AG20443 (cell line): ENCODE results near the gene FANCC.
A peak's percentile ranks its signal among the peaks of the same experiment; 100 is the strongest.

ENCODE experiments used
- DNase-seq: peaks from one replicate; pipeline ENCODE4 v3.0.0; 2012; ENCODE audit warnings: low spot score, mixed read lengths

Gene FANCC

GRCh38 chr9:95085036-95085770 is 232.3 kb downstream of the FANCC start:
- DNase-seq: no peak

GRCh38 chr9:95084254-95084934 is 233.1 kb downstream of the FANCC start:
- no peak for DNase-seq

DNA sequence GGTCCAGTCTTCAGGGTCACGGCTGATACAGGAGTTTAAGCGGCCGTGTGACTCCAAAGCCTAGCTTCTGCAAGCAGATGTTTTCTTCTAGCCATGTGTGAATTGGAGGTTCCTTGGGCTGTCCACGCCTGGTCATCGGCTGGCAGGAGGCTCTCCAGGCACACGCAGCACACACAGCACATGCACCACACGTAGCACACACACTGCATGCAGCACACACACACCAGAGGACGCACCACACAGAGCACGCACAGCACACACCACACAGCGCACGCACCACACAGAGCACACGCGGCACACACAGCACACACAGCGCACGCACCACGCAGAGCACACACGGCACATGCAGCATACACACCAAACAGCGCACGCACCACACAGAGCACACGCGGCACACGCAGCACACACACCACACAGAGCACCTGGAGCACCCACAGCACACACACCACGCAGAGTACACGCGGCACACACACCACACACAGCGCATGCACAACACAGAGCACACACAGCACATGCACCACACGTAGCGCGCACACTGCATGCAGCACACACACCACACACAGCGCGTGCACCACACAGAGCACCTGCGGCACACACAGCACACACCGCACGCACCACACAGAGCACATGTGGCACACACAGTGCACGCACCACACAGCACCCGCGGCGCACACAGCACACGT is 234.3 kb downstream of the FANCC start:
- no peak for DNase-seq

- no peak for DNase-seq
These were observed 235.0 kb downstream of the FANCC start for GRCh38 chr9:95082401-95083084.

- DNase-seq: no peak
These were observed 235.5 kb downstream of the FANCC start for GRCh38 chr9:95081998-95082397.

DNA sequence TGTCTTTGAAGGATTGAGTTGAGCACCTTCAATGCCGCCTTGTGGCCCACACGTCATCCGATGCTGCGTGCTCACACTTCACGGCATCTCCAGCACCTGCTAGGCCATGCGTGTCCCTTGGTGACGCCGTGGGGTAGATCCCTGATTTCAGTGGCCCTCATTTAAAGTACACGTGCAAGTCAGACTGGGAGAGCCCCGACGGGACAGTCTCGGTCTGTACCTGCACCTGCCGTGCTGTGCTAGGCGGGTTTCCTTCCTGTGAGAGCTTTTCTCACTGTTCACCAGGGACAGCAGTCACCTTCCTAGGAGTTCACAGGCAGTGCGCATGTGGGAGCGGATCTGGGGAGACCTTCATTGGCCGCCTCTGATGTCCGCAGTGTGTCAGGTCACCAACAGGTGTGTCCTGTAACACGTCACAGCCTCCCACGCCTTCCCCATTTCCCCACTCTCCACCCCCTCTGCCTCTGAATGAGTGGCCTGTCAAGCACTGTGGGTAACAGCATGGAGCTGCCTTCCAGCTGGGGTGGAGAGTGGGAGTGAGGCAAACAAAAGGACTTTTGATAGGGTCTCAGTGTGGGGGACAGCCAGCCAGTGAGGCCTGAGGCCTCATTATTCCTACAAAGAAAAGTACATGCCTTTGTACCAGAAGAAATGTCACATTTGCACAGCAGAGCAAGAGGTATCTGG is 236.4 kb downstream of the FANCC start:
- no peak for DNase-seq

GRCh38 chr9:95079461-95079860 is 238.0 kb downstream of the FANCC start:
- no peak for DNase-seq

DNA sequence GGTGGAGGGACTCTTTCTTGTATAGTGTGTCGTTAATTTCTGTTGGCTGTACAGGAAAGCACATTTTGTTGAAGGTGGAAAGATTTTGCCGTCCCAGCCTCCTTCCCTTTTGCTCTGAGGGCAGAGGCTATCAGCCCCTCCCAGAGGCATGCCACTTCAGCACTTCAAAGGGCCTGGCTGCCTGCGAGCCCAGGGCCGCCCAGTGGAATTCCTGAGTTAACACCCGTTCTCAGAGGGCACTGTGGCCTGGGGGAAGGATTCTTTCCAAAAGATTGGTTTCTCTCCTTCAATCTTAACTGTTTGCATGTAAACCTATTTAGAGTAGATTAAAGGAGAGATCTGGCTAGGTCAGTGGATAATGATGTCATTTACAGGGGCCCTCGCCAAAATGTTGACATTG is 238.6 kb downstream of the FANCC start:
- DNase-seq: no peak

GRCh38 chr9:95078511-95078910 is 239.0 kb downstream of the FANCC start:
- no peak for DNase-seq

DNA sequence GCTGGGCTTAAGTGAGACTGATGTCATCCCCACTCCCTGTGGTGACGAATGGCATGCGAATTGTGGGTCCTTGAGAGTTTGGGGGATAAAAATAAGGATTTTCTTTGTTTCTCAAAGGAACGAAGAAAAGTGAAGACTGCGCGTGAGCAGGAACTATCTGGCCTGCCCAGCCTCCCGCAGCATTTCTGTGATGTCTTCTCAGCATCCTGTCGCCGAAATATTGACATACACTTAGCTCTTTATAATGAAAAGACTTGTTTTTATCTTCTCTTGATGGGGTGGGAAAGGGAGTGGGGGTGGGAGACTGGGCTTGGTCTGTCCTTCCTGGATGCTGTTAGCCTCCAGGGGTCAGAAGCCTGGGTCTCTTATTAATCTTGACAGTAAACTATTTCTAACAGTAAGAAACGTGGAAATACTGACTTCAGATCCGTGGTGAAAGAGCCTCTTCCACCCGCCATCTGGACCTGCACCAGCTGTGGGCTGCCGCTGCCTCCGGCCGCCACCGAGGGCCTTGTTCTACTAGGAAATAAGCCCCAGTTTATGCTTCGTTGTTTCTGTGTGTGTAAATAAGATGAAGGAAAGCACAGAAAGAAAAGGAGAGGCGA is 239.6 kb downstream of the FANCC start:
- no peak for DNase-seq

DNA sequence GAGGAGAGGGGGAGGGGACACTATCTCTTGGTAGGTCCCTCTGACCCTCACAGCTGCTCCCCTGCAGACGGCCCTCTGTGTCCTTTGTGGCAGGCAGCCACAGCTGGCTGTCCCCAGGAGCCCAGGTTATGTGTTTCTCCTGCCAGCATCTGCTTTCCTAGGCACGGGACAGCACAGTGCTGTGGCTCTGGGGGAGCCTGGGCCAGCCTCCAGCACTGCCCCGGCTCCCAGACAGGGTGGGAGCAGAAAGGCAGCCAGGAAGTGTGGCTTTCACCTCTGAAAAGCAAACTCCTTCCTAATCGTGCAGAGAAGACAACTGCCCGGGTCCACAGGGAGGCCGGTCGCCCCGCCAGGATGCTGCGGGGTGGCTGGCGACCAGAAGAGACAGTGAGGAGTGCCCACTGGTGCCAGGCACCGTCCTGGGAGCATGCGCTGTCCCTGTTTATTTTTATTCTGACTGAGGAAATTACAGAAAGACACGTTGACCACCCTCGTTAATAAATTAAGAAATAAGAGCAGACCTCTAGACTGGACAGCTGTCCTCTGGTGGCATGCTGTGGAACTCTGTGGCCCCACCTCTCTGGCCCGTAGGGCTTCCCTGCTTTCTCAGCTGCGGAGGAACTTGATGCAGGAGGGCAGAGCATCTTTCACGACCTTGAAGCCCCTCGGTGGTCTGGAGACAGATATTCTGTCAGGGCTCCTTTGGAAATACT is 240.3 kb downstream of the FANCC start:
- DNase-seq: no peak

DNA sequence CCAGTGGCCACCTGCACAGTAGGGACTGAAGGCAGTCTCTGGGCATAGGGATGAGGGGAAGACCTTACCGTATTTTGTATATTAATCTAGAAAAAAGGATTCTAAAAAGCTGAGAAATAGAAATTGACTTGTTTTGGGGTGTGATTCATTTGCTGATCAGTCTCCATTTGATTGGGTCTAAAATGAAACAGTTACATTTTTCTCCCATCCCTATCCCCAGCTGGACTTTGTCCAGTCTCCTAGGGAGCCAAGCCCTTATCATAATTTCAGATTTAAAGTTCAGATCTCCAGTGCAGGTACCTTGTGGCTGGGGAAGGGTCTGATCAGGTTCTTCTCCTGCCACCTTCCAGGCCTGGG is 240.8 kb downstream of the FANCC start:
- no peak for DNase-seq

- DNase-seq: no peak
These were observed 241.8 kb downstream of the FANCC start for GRCh38 chr9:95075700-95076099.

DNA sequence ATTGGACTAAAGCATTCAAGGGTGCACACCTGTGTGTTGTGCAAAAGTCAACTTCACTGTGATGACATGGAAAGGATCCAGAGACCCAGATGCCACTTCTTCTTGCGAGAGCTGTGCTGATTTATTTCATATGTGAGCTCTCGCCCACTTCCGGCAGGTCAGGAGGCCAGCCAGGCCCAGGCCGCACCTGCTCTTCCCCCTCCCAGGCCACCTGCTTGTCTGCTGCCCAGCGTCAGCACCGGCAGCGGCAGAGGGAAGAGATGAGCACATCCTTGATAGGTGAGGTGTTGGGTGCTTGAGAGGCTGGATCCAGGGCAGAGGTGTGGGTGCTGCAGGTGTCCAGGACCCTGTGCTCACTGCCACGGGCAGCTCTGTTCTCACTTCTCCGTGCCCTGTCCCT is 242.9 kb downstream of the FANCC start:
- DNase-seq: no peak

GRCh38 chr9:95073918-95074317 is 243.6 kb downstream of the FANCC start:
- DNase-seq: no peak

GRCh38 chr9:95073042-95073607 is 244.4 kb downstream of the FANCC start:
- DNase-seq: peak; percentile 38

- no peak for DNase-seq
These were observed 245.6 kb downstream of the FANCC start for GRCh38 chr9:95071925-95072324.

DNA sequence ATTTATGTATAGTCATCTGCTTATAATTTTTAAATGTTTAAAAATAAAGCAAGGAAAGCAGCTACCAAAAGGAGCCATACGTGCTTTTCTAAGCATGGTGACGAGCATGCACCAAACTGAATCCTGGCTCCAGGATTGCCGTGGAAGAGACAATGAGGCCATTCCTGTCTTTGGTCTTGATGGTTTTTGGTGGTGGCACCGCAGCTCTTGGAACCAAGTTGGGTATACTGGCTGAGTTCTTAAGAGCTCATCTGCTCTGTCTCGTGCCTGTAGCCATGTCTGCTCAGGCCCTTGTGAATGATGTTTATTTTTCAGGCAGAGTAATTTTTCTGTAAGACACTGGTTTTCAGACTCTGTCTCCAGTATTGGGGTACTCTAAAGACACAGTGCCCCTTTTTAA is 246.1 kb downstream of the FANCC start:
- no peak for DNase-seq

- no peak for DNase-seq
These were observed 246.9 kb downstream of the FANCC start for GRCh38 chr9:95070549-95071021.

- DNase-seq: no peak
These were observed 249.6 kb downstream of the FANCC start for GRCh38 chr9:95067897-95068296.

DNA sequence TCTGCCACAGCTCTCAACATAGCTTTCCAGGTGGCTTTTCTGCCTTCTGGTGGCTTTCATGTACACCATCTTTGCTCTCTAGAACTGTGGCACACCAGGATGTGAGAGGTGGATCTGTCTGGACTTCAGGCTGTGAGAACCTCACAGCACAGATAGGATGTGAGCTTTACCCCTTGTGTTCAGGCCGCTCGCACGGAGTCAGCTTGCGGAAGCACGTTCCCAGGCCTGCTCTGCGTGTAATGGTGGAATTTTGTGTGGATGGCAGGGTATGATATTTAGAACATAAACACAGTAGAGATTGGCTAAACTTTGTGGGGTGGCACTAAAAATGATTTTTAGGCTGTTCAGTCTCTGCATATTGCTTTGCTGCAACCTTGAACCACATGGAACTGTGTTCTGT is 250.5 kb downstream of the FANCC start:
- DNase-seq: no peak
